ENCODE data around the gene SGMS1.

GRCh38 chr10:50461834-50462233 is 161.9 kb downstream of the SGMS1 start:
- TF ChIP-seq JUND (IDR thresholded peaks at IDR 0.05) (no peak), CHD2 (IDR thresholded peaks at IDR 0.05; ENCODE audit: low read length, partially characterized antibody) (no peak), CTCF (IDR thresholded peaks at IDR 0.05) (no peak), REST (IDR thresholded peaks at IDR 0.05; ENCODE audit: low read depth, low read length) (no peak), RFX5 (IDR thresholded peaks at IDR 0.05; ENCODE audit: low read length) (no peak), IRF3 (IDR thresholded peaks at IDR 0.05; ENCODE audit: low read depth, low read length) (no peak), USF2 (IDR thresholded peaks at IDR 0.05; ENCODE audit: borderline replicate concordance, low read depth, low read length) (no peak), FOSL2 (IDR thresholded peaks at IDR 0.05; ENCODE audit: borderline replicate concordance, low read depth) (no peak), RAD21 (IDR thresholded peaks at IDR 0.05; ENCODE audit: low read length) (no peak), NFIC (IDR thresholded peaks at IDR 0.05; ENCODE audit: borderline replicate concordance) (no peak), ZBTB33 (IDR thresholded peaks at IDR 0.05; ENCODE audit: borderline replicate concordance, low read depth) (no peak), EZH2phosphoT487 (IDR thresholded peaks at IDR 0.05; ENCODE audit: borderline replicate concordance, low read depth) (no peak), TCF12 (IDR thresholded peaks at IDR 0.05) (no peak), MAX (IDR thresholded peaks at IDR 0.05; ENCODE audit: low read depth) (no peak)
